ENCODE measurements around the gene FBXL13.

DNA sequence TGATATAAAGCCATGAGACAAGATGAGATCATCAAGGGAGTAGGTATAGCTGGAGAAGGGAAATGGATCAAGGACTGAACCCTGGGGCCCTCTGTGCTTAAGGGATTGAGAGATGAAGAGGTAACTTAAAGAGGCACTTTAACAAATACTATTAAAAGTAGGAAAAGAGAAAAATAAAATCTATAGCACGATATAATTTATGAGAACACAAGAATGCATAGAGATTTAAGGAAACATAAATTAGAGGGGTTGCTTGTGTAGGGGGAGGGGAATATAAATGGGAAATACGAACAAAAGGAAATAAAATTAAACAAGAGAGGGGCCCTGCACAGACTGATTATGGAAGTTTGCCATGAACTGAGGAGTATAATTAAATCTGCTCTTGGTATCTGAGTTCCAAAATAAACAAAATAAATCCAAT is 177.4 kb downstream of the FBXL13 start:
- TF ChIP-seq CTCF (IDR thresholded peaks at IDR 0.05) (no peak), RCOR1 (IDR thresholded peaks at IDR 0.05; ENCODE audit: low read length) (no peak), POLR2AphosphoS5 (IDR thresholded peaks at IDR 0.05; ENCODE audit: low read depth, low read length) (no peak), ELF1 (IDR thresholded peaks at IDR 0.05) (no peak), TEAD4 (IDR thresholded peaks at IDR 0.05; ENCODE audit: borderline replicate concordance, insufficient read depth) (no peak), SIN3A (IDR thresholded peaks at IDR 0.05; ENCODE audit: borderline replicate concordance, low read depth, low read length) (no peak), TCF12 (IDR thresholded peaks at IDR 0.05) (0 out of 2 replicates have a peak, but pooled peaks have one; percentile 7), FOXJ3 (CRISPR knock-in tag; IDR thresholded peaks at IDR 0.05) (no peak), CHD2 (IDR thresholded peaks at IDR 0.05; ENCODE audit: low read length, partially characterized antibody) (peak; percentile 44), GATA2 (CRISPR knock-in tag; IDR thresholded peaks at IDR 0.05) (no peak; the same call in 1 of the 2 replicates), GABPA (IDR thresholded peaks at IDR 0.05; ENCODE audit: low read depth) (no peak)
- TF ChIP-seq, protein P1, sequence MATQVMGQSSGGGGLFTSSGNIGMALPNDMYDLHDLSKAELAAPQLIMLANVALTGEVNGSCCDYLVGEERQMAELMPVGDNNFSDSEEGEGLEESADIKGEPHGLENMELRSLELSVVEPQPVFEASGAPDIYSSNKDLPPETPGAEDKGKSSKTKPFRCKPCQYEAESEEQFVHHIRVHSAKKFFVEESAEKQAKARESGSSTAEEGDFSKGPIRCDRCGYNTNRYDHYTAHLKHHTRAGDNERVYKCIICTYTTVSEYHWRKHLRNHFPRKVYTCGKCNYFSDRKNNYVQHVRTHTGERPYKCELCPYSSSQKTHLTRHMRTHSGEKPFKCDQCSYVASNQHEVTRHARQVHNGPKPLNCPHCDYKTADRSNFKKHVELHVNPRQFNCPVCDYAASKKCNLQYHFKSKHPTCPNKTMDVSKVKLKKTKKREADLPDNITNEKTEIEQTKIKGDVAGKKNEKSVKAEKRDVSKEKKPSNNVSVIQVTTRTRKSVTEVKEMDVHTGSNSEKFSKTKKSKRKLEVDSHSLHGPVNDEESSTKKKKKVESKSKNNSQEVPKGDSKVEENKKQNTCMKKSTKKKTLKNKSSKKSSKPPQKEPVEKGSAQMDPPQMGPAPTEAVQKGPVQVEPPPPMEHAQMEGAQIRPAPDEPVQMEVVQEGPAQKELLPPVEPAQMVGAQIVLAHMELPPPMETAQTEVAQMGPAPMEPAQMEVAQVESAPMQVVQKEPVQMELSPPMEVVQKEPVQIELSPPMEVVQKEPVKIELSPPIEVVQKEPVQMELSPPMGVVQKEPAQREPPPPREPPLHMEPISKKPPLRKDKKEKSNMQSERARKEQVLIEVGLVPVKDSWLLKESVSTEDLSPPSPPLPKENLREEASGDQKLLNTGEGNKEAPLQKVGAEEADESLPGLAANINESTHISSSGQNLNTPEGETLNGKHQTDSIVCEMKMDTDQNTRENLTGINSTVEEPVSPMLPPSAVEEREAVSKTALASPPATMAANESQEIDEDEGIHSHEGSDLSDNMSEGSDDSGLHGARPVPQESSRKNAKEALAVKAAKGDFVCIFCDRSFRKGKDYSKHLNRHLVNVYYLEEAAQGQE (IDR thresholded peaks at IDR 0.05; ENCODE audit: low read depth, low read length), result no peak
